COLO668 (cell line): ENCODE data around the gene FHOD1.

Experiments
- DNase-seq: peaks from one replicate; lab custom pipeline; 2025; ENCODE audit not compliant: unreplicated experiment; lab: John Stamatoyannopoulos, UW

FHOD1 gene

DNA sequence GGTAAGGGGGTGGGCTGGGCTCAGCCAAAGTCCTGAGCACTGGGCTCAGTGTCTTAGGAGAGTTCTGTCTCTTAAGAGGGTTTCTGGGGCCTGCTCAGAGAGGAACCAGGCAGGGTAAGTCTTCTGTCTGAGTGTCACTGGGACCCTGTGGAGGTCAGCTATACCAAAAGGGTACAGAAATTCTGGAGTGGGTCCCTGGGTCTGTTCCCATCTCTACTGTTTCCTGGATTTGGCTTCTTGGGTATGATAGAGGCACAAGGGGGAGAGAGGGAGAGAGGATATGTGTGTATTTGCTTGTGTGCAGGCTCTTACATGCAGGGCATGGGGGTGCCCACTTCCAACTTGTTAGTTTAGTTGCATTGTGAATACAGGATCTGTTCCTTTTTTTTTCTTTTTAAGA lies 53.7 kb downstream of the FHOD1 start:
- no peak for DNase-seq

GRCh38 chr16:67192781-67193361 lies 54.4 kb downstream of the FHOD1 start:
- DNase-seq: no peak

DNA sequence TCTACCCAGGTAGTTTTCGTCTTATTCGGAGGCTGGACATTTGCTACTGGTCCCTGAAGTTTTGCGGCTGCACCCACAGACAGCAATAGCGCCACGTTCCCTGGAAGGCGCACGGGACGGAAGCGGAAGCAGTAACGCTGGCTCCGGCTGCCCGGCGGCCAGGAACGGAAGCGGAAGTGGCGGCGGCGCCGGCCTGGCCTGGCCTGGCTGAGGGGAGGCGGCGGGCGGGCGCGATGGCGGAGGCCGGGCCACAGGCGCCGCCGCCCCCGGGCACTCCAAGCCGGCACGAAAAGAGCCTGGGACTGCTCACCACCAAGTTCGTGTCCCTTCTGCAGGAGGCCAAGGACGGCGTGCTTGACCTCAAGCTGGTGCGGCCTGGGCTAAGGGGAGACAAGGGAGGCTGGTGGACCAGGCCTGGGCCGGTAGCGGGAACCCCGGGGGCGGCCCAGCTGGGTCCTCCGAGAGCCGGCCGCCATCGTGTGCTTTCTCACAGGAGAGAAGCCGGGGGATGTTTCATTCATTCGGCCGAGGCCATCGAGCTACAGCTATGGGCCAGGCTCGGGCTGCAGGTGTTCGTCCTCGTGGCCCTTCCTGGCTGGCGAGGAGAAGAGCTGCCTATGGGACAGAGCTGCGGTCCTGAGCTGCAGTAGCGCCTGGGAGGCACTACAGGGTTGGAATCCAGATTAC lies 55.1 kb downstream of the FHOD1 start, which contains the start of gene E2F4:
E2F4 (plus strand) TSS at position 161 of the 687 bp plus-strand sequence; CDS start at position 234, 73 bp downstream.
- DNase-seq: peak; percentile 96

DNA sequence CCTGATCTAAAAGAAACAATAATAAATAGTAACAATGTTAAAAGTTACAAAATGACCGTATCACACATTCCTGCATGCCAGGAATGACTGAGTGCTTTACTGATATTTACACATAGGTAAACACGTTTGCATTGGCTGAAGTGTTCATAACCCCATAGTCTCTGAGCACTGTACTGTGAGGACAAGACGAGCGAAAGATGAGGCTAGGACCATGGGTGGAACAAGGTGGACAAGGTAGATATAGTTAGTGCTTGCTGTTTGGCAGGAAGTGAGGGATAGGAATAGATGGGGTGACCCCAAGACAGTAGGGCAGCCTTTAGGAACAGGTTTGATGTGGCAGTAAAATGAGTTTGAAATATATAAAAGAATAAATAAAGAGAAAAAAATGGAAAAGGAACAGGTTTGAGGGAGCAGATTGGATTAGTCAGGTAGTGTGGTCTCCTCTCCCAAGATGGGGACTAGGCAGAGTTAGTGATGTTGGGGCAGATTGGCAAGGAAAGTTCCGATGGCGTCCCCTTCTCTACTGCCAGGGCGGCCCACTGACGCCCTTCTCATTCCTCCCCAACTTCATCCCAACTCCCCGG lies 55.8 kb downstream of the FHOD1 start:
- DNase-seq: no peak

- peak; percentile 56 for DNase-seq
These were observed 56.6 kb downstream of the FHOD1 start for GRCh38 chr16:67190448-67191399.

DNA sequence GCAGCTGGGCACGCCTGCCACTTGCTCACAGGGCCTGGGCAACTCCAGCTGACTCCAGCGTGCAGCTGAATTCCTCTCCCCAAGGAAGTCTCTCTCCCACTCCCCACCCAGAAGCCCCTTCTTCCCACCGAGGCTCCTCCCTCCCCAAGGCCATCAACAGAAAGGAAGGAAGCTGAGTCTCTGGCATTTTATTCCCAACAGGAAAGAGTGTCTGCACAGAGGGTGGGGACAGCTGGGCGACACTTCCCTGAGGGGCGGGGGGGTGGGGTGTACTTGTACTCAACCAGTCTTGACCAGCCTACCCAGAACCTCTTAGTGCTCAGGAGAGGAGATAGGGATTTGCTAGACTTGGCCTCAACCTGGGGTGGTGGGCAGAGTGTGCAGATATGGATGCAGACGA lies 57.2 kb downstream of the FHOD1 start, which contains the start of gene EXOC3L1:
EXOC3L1 (minus strand) TSS at position 96 of the 400 bp plus-strand sequence. CDS start 460 bp downstream, outside the sequence.
- peak; percentile 42 for DNase-seq

- DNase-seq: no peak
These were observed 58.5 kb downstream of the FHOD1 start for GRCh38 chr16:67188798-67189197.

DNA sequence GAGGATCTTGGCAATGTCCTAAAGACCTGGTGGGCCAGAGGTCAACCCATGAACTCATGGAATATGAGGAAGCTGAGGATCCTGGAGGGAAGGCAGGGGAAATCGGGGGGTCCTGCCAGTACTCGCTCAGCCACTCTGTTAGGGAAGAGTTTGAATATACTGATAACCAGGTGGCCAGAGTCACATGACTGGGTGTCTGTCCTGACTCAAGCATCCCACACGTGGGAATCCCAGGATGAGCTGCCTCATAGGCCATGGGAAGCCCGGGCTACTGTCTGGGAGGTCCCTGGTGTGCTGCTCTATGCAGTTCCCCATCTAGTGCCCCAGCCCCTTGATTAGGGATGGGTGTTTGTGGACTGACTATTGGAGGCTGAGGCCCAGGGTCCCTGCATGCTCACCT lies 59.0 kb downstream of the FHOD1 start:
- DNase-seq: no peak

- DNase-seq: no peak
These were observed 59.9 kb downstream of the FHOD1 start for GRCh38 chr16:67187175-67187890.

- DNase-seq: no peak
These were observed 60.7 kb downstream of the FHOD1 start for GRCh38 chr16:67186550-67186950.

DNA sequence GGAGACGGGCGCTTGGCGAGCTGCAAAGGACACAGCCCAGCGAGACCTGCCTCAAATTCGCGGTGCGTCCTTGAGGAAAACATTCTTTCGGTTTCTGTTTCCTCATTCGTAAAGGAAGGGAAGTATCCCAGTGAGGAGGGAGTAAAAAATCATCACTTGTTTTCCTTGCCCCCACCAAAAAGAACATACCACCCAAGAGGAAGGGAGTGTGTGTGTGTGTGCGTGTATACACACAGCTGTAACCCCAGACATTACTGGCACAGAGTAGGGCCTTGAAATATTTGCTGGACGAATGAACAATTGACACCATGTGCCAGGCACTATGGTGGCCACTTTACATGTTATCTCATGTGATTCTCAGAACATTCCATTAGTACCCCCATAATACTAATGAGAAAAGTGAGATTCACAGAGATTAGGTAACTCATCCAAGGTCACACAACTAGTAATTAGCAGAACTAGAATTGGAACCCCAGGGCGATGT lies 61.6 kb downstream of the FHOD1 start:
- no peak for DNase-seq

DNA sequence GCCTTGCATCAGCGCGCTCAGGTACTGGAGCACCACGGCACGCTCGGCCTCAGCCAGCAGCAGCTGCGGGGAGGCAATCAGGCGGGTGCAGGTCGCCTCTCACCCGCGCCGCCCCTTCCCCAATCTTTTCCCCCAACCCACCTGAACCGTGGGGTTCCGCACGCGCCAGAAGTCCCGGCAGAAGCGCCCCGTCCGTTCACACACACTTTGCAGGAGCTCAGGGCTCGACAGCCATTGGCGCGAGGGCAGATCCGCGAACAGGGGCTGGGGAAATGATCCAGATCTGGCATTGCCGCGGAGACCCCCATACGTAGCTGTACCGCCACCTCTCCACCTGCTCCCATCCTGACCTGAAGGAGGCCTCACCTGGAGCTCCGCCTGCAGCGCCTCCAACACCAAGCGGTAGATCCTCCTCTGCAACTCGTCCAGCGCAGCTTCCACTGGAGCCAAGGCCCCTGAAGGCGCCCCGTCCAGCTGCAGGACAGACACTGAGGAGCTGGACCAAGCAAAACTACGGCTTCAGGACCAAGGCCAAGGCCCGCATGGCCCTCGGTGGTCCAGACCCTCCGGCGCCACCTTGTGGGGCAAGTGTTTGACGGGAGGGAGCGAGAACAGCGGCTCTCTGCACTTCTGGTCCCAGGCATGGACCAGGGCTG lies 62.2 kb downstream of the FHOD1 start:
- DNase-seq: peak; percentile 91

DNA sequence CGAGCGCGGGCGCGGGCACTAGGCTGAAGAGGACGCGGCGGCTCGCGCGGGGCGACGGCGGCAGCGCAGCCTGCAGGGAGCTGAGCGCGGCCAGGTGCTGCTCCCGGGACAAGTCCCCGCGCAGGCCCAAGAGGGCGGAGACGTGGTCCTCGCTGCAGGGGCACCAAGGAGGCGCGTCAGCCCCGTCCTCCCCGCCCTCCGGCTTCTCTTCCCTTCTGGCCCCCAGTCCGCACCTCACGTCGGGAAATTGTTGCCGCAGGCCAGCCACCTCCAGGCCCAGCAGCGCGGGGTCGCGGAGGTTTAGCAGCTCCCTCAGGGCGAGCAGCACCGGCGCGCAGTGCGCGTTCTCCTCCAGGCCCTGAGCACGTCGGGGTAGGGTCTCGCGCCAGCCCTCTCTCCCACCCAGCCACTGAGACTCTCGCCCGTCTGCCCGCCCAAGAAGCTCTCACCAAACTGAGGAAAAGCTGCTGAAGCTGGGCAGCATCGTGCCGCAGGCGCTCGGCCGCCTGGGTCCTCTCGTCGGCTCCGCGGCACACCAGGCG lies 62.8 kb downstream of the FHOD1 start:
- DNase-seq: peak; percentile 77

DNA sequence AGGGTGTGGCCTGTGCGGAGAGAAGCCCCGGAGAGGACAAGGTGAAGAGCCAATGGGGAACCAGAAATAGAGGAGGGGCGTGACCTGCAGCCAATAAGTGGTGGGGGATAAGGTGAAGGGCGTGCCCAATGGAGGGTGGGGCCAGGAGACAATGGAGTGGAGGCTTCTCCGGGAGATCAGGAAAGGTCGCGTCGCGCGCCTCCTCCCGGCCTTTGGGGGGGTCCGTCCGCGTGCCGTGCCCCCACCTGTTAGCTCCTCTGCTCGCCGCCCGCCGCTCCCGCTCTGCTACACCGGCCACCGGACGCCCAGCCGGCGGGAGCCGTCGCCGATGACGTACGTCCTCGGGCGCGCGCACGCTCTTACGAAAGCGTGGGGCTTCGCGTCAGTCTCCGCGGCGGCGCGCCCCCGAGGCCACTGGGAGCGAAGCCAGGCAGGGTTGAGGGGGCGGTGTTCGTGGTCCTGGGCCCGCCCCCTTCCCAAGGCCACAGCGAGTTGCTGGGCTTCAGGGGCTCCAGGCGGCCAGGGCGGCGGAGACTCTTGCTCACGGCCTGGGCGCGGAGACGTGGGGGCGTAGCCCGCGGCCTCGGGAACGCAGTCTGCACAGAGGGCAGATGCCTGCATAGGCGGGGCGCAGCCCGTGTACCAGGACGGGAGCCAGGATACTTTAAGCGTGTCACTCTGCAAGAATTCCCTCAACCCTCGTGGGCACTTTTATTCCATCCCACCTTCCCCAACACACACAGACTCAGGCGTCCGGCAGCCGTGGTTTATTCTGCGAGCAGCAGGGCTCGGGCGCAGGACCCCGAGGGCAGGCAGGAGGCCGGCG lies 63.4 kb downstream of the FHOD1 start, which contains the start of gene MATCAP1:
MATCAP1 (minus strand) TSS at position 337 of the 826 bp plus-strand sequence. CDS start 3,353 bp downstream, outside the sequence.
- peak; percentile 98 for DNase-seq

DNA sequence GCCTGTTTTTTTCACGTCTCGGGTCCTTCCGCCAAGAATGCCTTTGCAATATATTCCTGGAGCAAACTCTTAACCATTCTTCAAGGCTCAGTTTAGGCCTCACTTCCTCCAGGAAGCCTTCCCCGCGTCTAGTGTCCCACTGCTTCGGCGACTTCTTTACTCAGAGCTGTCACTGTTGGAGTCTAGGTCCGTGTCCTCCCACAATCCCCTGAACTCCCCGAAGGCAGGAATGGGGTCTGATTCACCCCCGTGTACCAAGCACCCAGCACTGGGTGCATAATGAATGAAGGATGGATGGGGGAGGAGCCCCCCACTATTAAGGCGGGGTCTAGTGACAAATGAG lies 64.0 kb downstream of the FHOD1 start:
- DNase-seq: no peak

GRCh38 chr16:67182288-67182687 lies 65.0 kb downstream of the FHOD1 start:
- no peak for DNase-seq

GRCh38 chr16:67181346-67181745 lies 65.9 kb downstream of the FHOD1 start:
- DNase-seq: no peak

DNA sequence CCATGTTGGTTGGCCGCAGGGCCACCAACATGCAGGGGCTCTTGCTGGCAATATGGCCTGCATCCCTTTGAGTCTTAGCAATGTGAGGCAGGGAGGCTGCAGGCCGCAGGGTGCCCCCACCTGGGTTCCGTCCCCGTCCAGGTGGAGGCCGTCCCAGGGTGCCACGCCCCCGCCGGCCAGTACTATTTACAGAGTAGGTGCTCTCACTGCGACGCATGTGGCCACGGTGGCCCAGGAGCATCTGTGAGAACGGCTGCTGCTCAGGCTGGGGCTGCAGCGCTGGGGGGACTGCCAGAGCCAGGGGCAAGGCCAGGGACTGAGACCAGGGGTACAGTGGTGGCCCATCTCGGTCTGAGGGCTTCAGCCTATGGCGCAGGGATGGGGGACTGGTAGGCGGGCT lies 67.1 kb downstream of the FHOD1 start:
- no peak for DNase-seq
